Measurements from ENCODE around the gene TEX2.
"Not testable (repeated sequence)": the region's sequence is repeated elsewhere in the genome, so short reads cannot be mapped to it uniquely, and the experiment has no call there.

Gene TEX2

GRCh38 chr17:64232466-64233262, 30.4 kb downstream of the TEX2 start:
- no peak for FAIRE-seq

GRCh38 chr17:64231567-64232141, 31.4 kb downstream of the TEX2 start:
- no peak for FAIRE-seq

GRCh38 chr17:64230791-64231408, 32.2 kb downstream of the TEX2 start:
- no peak for FAIRE-seq

GRCh38 chr17:64229815-64230728, 33.0 kb downstream of the TEX2 start:
- no peak for FAIRE-seq

GRCh38 chr17:64226132-64226531, 36.9 kb downstream of the TEX2 start:
- no peak for FAIRE-seq

- no peak for FAIRE-seq
Observed at GRCh38 chr17:64225410-64225809, 37.6 kb downstream of the TEX2 start.

- FAIRE-seq: no peak
Observed at GRCh38 chr17:64223931-64224629, 39.0 kb downstream of the TEX2 start.

GRCh38 chr17:64223283-64223682, 39.8 kb downstream of the TEX2 start:
- FAIRE-seq: no peak

GRCh38 chr17:64221679-64222078, 41.4 kb downstream of the TEX2 start:
- FAIRE-seq: no peak

- FAIRE-seq: not testable (repeated sequence)
Observed at GRCh38 chr17:64220604-64221003, 42.5 kb downstream of the TEX2 start.

GRCh38 chr17:64219571-64219970, 43.5 kb downstream of the TEX2 start:
- FAIRE-seq: no peak

GRCh38 chr17:64218066-64218465, 45.0 kb downstream of the TEX2 start:
- FAIRE-seq: no peak

- no peak for FAIRE-seq
Observed at GRCh38 chr17:64217249-64217691, 45.8 kb downstream of the TEX2 start.

GRCh38 chr17:64216338-64217248, 46.5 kb downstream of the TEX2 start:
- FAIRE-seq: no peak

GRCh38 chr17:64216000-64216337, 47.1 kb downstream of the TEX2 start:
- no peak for FAIRE-seq

- FAIRE-seq: no peak
Observed at GRCh38 chr17:64214950-64215349, 48.1 kb downstream of the TEX2 start.

- FAIRE-seq: no peak
Observed at GRCh38 chr17:64213995-64214811, 48.9 kb downstream of the TEX2 start.

GRCh38 chr17:64212122-64212521, 50.9 kb downstream of the TEX2 start:
- FAIRE-seq: no peak

- FAIRE-seq: no peak
Observed at GRCh38 chr17:64209983-64210382, 53.1 kb downstream of the TEX2 start.

- FAIRE-seq: no peak
Observed at GRCh38 chr17:64209356-64209941, 53.6 kb downstream of the TEX2 start.
